Measurements from ENCODE around the gene ODAD2.
"Not testable (repeated sequence)": the region's sequence is repeated elsewhere in the genome, so short reads cannot be mapped to it uniquely, and the experiment has no call there.

The ODAD2 gene

GRCh38 chr10:27959093-27959715 lies 39.7 kb downstream of the ODAD2 start:
- H3K27ac ChIP-seq: no peak overlapping the region
- CTCF ChIA-PET: no interaction called here
- POLR2A ChIA-PET (ENCODE audit: low non-redundant PET): no interaction called here
- TF ChIP-seq CTCF (conservative IDR thresholded peaks at IDR 0.05; ENCODE audit: low read depth): no peak
- DNase-seq (ENCODE audit: low spot score): no peak

GRCh38 chr10:27958383-27958782 lies 40.5 kb downstream of the ODAD2 start:
- CTCF ChIA-PET; POLR2A ChIA-PET (ENCODE audit: low non-redundant PET); H3K27ac ChIP-seq; DNase-seq (ENCODE audit: low spot score): not testable (repeated sequence)

GRCh38 chr10:27950242-27950564 lies 48.7 kb downstream of the ODAD2 start:
- TF ChIP-seq CTCF (conservative IDR thresholded peaks at IDR 0.05; ENCODE audit: low read depth): no peak
- POLR2A ChIA-PET (ENCODE audit: low non-redundant PET): no interaction called here
- CTCF ChIA-PET: no interaction called here

GRCh38 chr10:27949528-27950241 lies 49.2 kb downstream of the ODAD2 start:
- ChIA-PET POLR2A (ENCODE audit: low non-redundant PET) (no interaction called here), CTCF (interaction anchor here (0.6 kb wide), 1 partner anchor 21 kb away, joined by 3 read pairs; no protein-coding TSS in a partner anchor)
- no peak for DNase-seq (ENCODE audit: low spot score)
- no peak for TF ChIP-seq CTCF (conservative IDR thresholded peaks at IDR 0.05; ENCODE audit: low read depth)
- H3K27ac ChIP-seq: no peak overlapping the region

More at GRCh38 chr10:27950242-27950564, 48.7 kb downstream of the ODAD2 start:
- H3K27ac ChIP-seq: no peak overlapping the region
- no peak for DNase-seq (ENCODE audit: low spot score)

- no peak overlapping the region for H3K27ac ChIP-seq
- TF ChIP-seq CTCF (conservative IDR thresholded peaks at IDR 0.05; ENCODE audit: low read depth): no peak
- ChIA-PET POLR2A (ENCODE audit: low non-redundant PET) (no interaction called here), CTCF (interaction anchor here (0.6 kb wide), 1 partner anchor 171 kb away, joined by 3 read pairs; no protein-coding TSS in a partner anchor)
- DNase-seq (ENCODE audit: low spot score): no peak
Observed at GRCh38 chr10:27948186-27948585, 50.7 kb downstream of the ODAD2 start.

- ChIA-PET CTCF (interaction anchor here (0.6 kb wide), 1 partner anchor 171 kb away, joined by 3 read pairs; no protein-coding TSS in a partner anchor), POLR2A (ENCODE audit: low non-redundant PET) (no interaction called here)
- no peak for TF ChIP-seq CTCF (conservative IDR thresholded peaks at IDR 0.05; ENCODE audit: low read depth)
- DNase-seq (ENCODE audit: low spot score): no peak
- no peak overlapping the region for H3K27ac ChIP-seq
Observed at GRCh38 chr10:27947540-27947939, 51.3 kb downstream of the ODAD2 start.

- ChIA-PET POLR2A (ENCODE audit: low non-redundant PET) (no interaction called here), CTCF (no interaction called here)
- no peak for DNase-seq (ENCODE audit: low spot score)
- TF ChIP-seq CTCF (conservative IDR thresholded peaks at IDR 0.05; ENCODE audit: low read depth): no peak
- no peak overlapping the region for H3K27ac ChIP-seq
Observed at GRCh38 chr10:27944005-27944404, 54.9 kb downstream of the ODAD2 start.
